BE2C (cell line): ENCODE measurements around the gene CDK6.

Experiments used
- DNase-seq: peaks from one replicate; pipeline ENCODE4 v3.0.0-alpha.2; 2020
- H3K27me3 ChIP-seq: fragments of 250-450 bp; sonication (Bioruptor Pico); 2 replicates; pipeline ENCODE4 v1.5.1; 2020; ENCODE audit warnings: mild to moderate bottlenecking
- H3K36me3 ChIP-seq: fragments of 250-450 bp; sonication (Bioruptor Pico); 2 replicates; pipeline ENCODE4 v1.5.1; 2020; ENCODE audit warnings: mild to moderate bottlenecking
- H3K4me1 ChIP-seq: fragments of 250-450 bp; sonication (Bioruptor Pico); 2 replicates; pipeline ENCODE4 v1.5.1; 2020
- H3K4me3 ChIP-seq: 2 replicates; pipeline ENCODE4 v1.5.1; 2011; ENCODE audit warnings: low read depth, low read length
- H3K9me3 ChIP-seq: fragments of 250-450 bp; sonication (Bioruptor Pico); 2 replicates; pipeline ENCODE4 v1.5.1; 2020
- TF ChIP-seq, protein P1 (sequence below): IDR thresholded peaks from 2 replicates; pipeline ENCODE4 v1.5.1; 2012; ENCODE audit warnings: mild to moderate bottlenecking, low read depth, low read length

Gene CDK6

GRCh38 chr7:92647011-92647625 is 189.3 kb downstream of the CDK6 start:
- Histone ChIP-seq H3K4me1 (peaks cover 15% of the 10 kb centered on the region), H3K36me3 (peaks cover 7% of the 10 kb centered on the region; the same call in 1 of the 2 replicates), H3K27me3 (no peaks in the 10 kb centered on the region), H3K4me3 (no peak overlapping the region), H3K9me3 (no peaks in the 10 kb centered on the region)
- no peak for DNase-seq
- TF ChIP-seq, protein P1, sequence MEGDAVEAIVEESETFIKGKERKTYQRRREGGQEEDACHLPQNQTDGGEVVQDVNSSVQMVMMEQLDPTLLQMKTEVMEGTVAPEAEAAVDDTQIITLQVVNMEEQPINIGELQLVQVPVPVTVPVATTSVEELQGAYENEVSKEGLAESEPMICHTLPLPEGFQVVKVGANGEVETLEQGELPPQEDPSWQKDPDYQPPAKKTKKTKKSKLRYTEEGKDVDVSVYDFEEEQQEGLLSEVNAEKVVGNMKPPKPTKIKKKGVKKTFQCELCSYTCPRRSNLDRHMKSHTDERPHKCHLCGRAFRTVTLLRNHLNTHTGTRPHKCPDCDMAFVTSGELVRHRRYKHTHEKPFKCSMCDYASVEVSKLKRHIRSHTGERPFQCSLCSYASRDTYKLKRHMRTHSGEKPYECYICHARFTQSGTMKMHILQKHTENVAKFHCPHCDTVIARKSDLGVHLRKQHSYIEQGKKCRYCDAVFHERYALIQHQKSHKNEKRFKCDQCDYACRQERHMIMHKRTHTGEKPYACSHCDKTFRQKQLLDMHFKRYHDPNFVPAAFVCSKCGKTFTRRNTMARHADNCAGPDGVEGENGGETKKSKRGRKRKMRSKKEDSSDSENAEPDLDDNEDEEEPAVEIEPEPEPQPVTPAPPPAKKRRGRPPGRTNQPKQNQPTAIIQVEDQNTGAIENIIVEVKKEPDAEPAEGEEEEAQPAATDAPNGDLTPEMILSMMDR = no peak

- peaks cover 15% of the 10 kb centered on the region for H3K4me1 ChIP-seq
- DNase-seq = peak; percentile 14
Measured at GRCh38 chr7:92645114-92646061, 191.0 kb downstream of the CDK6 start.

GRCh38 chr7:92644406-92645113 is 191.8 kb downstream of the CDK6 start:
- Histone ChIP-seq H3K27me3 (no peaks in the 10 kb centered on the region), H3K4me3 (no peak overlapping the region), H3K36me3 (peaks cover 7% of the 10 kb centered on the region; the same call in 1 of the 2 replicates), H3K9me3 (no peaks in the 10 kb centered on the region), H3K4me1 (peaks cover 20% of the 10 kb centered on the region)
- TF ChIP-seq, protein P1 = no peak
- no peak for DNase-seq

More at GRCh38 chr7:92645114-92646061, 191.0 kb downstream of the CDK6 start:
- Histone ChIP-seq H3K27me3 (no peaks in the 10 kb centered on the region), H3K4me3 (no peak overlapping the region), H3K9me3 (no peaks in the 10 kb centered on the region), H3K36me3 (peaks cover 7% of the 10 kb centered on the region; the same call in 1 of the 2 replicates)
- TF ChIP-seq, protein P1 = no peak

- DNase-seq = no peak
- Histone ChIP-seq H3K27me3 (no peaks in the 10 kb centered on the region), H3K4me1 (peaks cover 25% of the 10 kb centered on the region), H3K4me3 (no peak overlapping the region), H3K9me3 (no peaks in the 10 kb centered on the region), H3K36me3 (peaks cover 7% of the 10 kb centered on the region; the same call in 1 of the 2 replicates)
- TF ChIP-seq, protein P1 = no peak
Measured at GRCh38 chr7:92643821-92644220, 192.6 kb downstream of the CDK6 start.

DNA sequence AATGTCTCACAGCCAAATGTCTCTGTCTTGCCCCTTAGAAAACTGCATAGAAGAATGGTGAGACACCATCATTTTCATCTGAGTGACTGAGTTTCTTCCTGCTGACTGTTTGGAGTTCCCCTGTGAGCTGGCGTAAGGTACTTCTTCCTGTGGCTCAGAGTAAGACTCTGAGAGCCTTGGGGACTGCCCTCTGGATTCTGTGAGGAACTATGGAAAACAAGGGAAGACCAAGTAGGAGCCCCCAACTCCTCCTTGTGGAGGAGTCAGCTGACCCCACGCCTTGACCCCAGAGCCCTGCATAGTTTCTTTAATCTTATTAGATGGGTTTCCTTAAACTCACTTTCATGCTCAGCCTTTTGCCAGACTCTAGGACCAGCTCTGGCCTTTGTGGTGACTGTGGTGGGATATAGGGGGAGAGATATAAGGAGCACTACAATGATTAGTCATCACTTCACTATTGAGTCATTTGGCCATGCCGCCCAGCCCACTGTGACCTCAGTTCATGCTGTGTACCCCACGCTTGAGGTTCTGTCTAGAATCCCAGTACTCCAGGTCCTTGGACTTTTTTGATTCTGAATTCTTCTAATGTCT is 194.4 kb downstream of the CDK6 start:
- Histone ChIP-seq H3K9me3 (no peaks in the 10 kb centered on the region), H3K36me3 (peaks cover 7% of the 10 kb centered on the region; the same call in 1 of the 2 replicates), H3K4me1 (peaks cover 25% of the 10 kb centered on the region), H3K4me3 (no peak overlapping the region), H3K27me3 (no peaks in the 10 kb centered on the region)
- TF ChIP-seq, protein P1 = no peak
- no peak for DNase-seq
